Measurements from ENCODE around the gene SLCO3A1.

Gene SLCO3A1

GRCh38 chr15:91866971-91867372, 13.5 kb downstream of the SLCO3A1 start:
- ChIA-PET POLR2A (interaction anchor here (0.7 kb wide), 1 partner anchor 10 kb away, joined by 4 read pairs; no protein-coding TSS in a partner anchor), CTCF (interaction anchor here (3.2 to 7.7 kb wide), 2 partner anchors 15 to 211 kb away, joined by 11 to 98 read pairs; partner anchors contain the start of gene SLCO3A1)
- no peak for DNase-seq (ENCODE audit: low read depth, low spot score)
- no peak overlapping the region for H3K4me3 ChIP-seq (ENCODE audit: low read depth, low read length)
- TF ChIP-seq, protein P1, sequence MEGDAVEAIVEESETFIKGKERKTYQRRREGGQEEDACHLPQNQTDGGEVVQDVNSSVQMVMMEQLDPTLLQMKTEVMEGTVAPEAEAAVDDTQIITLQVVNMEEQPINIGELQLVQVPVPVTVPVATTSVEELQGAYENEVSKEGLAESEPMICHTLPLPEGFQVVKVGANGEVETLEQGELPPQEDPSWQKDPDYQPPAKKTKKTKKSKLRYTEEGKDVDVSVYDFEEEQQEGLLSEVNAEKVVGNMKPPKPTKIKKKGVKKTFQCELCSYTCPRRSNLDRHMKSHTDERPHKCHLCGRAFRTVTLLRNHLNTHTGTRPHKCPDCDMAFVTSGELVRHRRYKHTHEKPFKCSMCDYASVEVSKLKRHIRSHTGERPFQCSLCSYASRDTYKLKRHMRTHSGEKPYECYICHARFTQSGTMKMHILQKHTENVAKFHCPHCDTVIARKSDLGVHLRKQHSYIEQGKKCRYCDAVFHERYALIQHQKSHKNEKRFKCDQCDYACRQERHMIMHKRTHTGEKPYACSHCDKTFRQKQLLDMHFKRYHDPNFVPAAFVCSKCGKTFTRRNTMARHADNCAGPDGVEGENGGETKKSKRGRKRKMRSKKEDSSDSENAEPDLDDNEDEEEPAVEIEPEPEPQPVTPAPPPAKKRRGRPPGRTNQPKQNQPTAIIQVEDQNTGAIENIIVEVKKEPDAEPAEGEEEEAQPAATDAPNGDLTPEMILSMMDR (IDR thresholded peaks at IDR 0.05; ENCODE audit: insufficient read depth, low read length, missing control alignments) = no peak

- ChIA-PET POLR2A (interaction anchor here (0.6 to 0.7 kb wide), 2 partner anchors 9 to 14 kb away, joined by 3 to 4 read pairs; partner anchors contain the start of gene SLCO3A1), CTCF (interaction anchor here (7.7 kb wide), 1 partner anchor 16 kb away, joined by 98 read pairs; the partner anchor contains the start of gene SLCO3A1)
- no peak for DNase-seq (ENCODE audit: low read depth, low spot score)
- H3K4me3 ChIP-seq (ENCODE audit: low read depth, low read length) = no peak overlapping the region
- TF ChIP-seq, protein P1 (IDR thresholded peaks at IDR 0.05; ENCODE audit: insufficient read depth, low read length, missing control alignments) = no peak
Measured at GRCh38 chr15:91867581-91868026, 14.1 kb downstream of the SLCO3A1 start.

DNA sequence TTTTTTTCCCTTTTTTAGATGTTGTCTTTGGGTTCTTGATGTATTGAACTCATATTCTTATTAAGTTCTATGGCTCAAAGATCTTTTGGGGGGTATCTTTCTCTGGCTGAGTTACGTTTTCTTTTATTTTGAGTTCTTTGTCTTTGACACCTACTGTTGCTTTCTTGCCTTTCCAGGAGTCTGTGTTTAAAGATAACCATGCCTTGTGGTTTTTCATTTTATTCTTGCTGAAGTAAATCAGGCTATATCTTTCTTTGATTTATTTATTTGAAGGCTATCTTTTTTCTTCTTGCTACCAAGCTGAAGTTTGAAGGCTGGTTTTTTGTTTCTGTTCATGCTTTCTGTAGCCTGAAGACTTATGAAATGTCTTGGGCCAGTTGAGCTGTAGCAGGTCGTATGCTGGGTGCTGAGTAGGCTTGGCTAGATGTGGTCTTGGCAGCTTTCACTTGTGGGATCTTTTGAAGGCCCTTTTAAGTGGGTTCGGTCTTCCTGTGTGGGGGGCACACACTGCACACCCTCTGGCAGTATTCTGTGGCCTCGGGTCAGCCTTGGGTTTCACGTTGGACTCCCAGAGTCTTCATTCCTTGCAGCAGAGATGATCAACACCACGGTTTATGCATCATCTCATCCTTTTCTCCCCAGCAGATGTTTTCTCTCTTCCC, 17.5 kb downstream of the SLCO3A1 start:
- ChIA-PET POLR2A (no interaction called here), CTCF (no interaction called here)
- TF ChIP-seq, protein P1 (IDR thresholded peaks at IDR 0.05; ENCODE audit: insufficient read depth, low read length, missing control alignments) = no peak
- no peak overlapping the region for H3K4me3 ChIP-seq (ENCODE audit: low read depth, low read length)
- DNase-seq (ENCODE audit: low read depth, low spot score) = no peak

DNA sequence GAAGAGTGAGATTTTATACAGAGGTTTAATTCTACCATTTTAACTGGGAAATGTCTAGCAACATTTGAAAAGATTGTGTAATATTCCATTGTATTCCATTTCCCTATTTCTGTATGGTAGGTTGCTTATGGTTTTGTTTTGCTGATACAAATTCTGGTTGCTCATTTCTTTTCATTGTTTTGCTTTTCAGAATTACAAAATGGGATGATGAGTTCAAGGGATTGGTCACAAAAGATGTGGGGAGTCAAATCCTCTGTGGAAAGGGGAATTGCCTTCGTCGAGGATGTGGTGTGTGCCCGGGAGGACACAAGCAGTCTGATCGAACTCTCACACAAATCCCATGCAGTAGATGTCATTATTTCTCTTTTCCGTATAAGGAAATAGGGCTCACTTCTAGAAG, 18.3 kb downstream of the SLCO3A1 start:
- no peak overlapping the region for H3K4me3 ChIP-seq (ENCODE audit: low read depth, low read length)
- POLR2A ChIA-PET = no interaction called here
- CTCF ChIA-PET = no interaction called here
- no peak for DNase-seq (ENCODE audit: low read depth, low spot score)
- TF ChIP-seq, protein P1 (IDR thresholded peaks at IDR 0.05; ENCODE audit: insufficient read depth, low read length, missing control alignments) = no peak

- DNase-seq (ENCODE audit: low read depth, low spot score) = no peak
- POLR2A ChIA-PET = no interaction called here
- TF ChIP-seq, protein P1 (IDR thresholded peaks at IDR 0.05; ENCODE audit: insufficient read depth, low read length, missing control alignments) = no peak
- H3K4me3 ChIP-seq (ENCODE audit: low read depth, low read length) = no peak overlapping the region
- CTCF ChIA-PET = no interaction called here
Measured at GRCh38 chr15:91872356-91873137, 19.0 kb downstream of the SLCO3A1 start.

DNA sequence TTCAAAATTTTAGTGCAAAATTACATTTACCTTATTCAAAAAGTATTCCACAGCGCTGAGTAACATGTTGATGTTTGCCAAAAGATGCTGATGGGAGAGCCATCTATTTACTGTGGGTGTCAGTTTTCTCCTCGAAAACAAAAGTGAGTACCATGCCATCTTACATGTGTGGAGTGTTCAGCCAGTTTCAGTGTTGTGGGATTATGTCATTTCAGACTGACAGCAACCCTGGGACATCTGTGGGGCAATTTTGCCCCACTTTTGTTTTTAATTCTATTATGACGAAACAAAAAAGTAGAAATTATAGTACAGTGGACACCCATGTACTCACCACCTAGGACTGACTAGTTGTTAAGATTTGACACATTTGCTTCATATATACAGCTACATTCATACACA, 19.6 kb downstream of the SLCO3A1 start:
- POLR2A ChIA-PET = no interaction called here
- DNase-seq (ENCODE audit: low read depth, low spot score) = no peak
- CTCF ChIA-PET = no interaction called here
- TF ChIP-seq, protein P1 (IDR thresholded peaks at IDR 0.05; ENCODE audit: insufficient read depth, low read length, missing control alignments) = no peak
- H3K4me3 ChIP-seq (ENCODE audit: low read depth, low read length) = no peak overlapping the region

All from AG04449 (cell line).